Measurements from ENCODE around the gene NLK.

GRCh38 chr17:28228109-28228840 lies 185.8 kb downstream of the NLK start:
- TF ChIP-seq, protein P1, sequence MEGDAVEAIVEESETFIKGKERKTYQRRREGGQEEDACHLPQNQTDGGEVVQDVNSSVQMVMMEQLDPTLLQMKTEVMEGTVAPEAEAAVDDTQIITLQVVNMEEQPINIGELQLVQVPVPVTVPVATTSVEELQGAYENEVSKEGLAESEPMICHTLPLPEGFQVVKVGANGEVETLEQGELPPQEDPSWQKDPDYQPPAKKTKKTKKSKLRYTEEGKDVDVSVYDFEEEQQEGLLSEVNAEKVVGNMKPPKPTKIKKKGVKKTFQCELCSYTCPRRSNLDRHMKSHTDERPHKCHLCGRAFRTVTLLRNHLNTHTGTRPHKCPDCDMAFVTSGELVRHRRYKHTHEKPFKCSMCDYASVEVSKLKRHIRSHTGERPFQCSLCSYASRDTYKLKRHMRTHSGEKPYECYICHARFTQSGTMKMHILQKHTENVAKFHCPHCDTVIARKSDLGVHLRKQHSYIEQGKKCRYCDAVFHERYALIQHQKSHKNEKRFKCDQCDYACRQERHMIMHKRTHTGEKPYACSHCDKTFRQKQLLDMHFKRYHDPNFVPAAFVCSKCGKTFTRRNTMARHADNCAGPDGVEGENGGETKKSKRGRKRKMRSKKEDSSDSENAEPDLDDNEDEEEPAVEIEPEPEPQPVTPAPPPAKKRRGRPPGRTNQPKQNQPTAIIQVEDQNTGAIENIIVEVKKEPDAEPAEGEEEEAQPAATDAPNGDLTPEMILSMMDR (IDR thresholded peaks at IDR 0.05; ENCODE audit: low read depth, low read length), result no peak
- TF ChIP-seq POLR2A (IDR thresholded peaks at IDR 0.05; ENCODE audit: extremely low read depth, insufficient read length) (no peak), MAX (IDR thresholded peaks at IDR 0.05; ENCODE audit: low read depth, low read length) (no peak)
